IMR-90 (cell line): Measurements from ENCODE around the gene FCHO1. TPM values are rescaled to one million over a fixed set of nuclear protein-coding genes. Genes with fewer than 3 reads are reported as not detected.

Experiments used
- ATAC-seq: fragments of 200-7000 bp; cut with Tn5 transposase; 2 replicates; pipeline ENCODE4 v1.9.1; 2020; ENCODE audit warnings: low read depth, mild to moderate bottlenecking, moderate library complexity
- BruUV-seq: library from RNA; stranded (reverse); fragments of 400-500 nt; replicated peaks from 2 replicates; lab custom pipeline; 2021; lab: Mats Ljungman, UMichigan
- CTCF ChIA-PET: fragments of 300-600 bp; formaldehyde crosslinking; extraction: SDS; loops from one replicate; lab custom pipeline; 2021; ENCODE audit warnings: antibody characterized with exemption; lab: Yijun Ruan, JAX
- POLR2A ChIA-PET: fragments of 300-600 bp; sonication (Branson Sonifier 250); formaldehyde crosslinking; loops from one replicate; lab custom pipeline; 2022; ENCODE audit warnings: antibody characterized with exemption; ENCODE audit not compliant: unreplicated experiment; lab: Charles Lee
- DNase-seq: peaks from one replicate; pipeline ENCODE4 v3.0.0; 2013
- H2AFZ ChIP-seq: replicated peaks from 2 replicates; pipeline ENCODE3; 2013; ENCODE audit warnings: low read length, mild to moderate bottlenecking; ENCODE audit not compliant: poor library complexity
- H2AK5ac ChIP-seq: 2 replicates; pipeline ENCODE4 v1.6.1; 2013; ENCODE audit warnings: low read depth, low read length, inconsistent platforms
- H2AK9ac ChIP-seq: replicated peaks from 2 replicates; pipeline ENCODE3; 2013; ENCODE audit warnings: mild to moderate bottlenecking, low read depth, low read length, moderate library complexity; ENCODE audit not compliant: poor library complexity
- H2BK120ac ChIP-seq: 2 replicates; pipeline ENCODE4 v1.6.1; 2013; ENCODE audit warnings: low read depth, low read length, inconsistent platforms
- H2BK15ac ChIP-seq: 3 replicates; pipeline ENCODE4 v1.6.1; 2013; ENCODE audit warnings: low read depth, low read length, inconsistent platforms
- H2BK20ac ChIP-seq: 2 replicates; pipeline ENCODE4 v1.6.1; 2013; ENCODE audit warnings: low read depth, mild to moderate bottlenecking, inconsistent platforms, low read length, moderate library complexity
- H2BK5ac ChIP-seq: 2 replicates; pipeline ENCODE4 v1.6.1; 2013; ENCODE audit warnings: mild to moderate bottlenecking, low read depth, low read length, inconsistent platforms; ENCODE audit not compliant: poor library complexity, severe bottlenecking
- H3K14ac ChIP-seq: replicated peaks from 2 replicates; pipeline ENCODE4 v1.6.1; 2013; ENCODE audit warnings: low read depth, low read length, inconsistent platforms
- H3K18ac ChIP-seq: 2 replicates; pipeline ENCODE4 v1.6.1; 2013; ENCODE audit warnings: low read depth, low read length, control low read depth
- H3K23ac ChIP-seq: 2 replicates; pipeline ENCODE4 v1.6.1; 2013; ENCODE audit warnings: low read depth, low read length, inconsistent platforms
- H3K27ac ChIP-seq: 2 replicates; pipeline ENCODE4 v1.5.1; 2013; ENCODE audit warnings: mild to moderate bottlenecking, control low read depth, low read length; ENCODE audit not compliant: insufficient read depth
- H3K27me3 ChIP-seq: 2 replicates; pipeline ENCODE4 v1.6.1; 2013; ENCODE audit warnings: low read length; ENCODE audit not compliant: control insufficient read depth, insufficient read depth
- H3K36me3 ChIP-seq: 2 replicates; pipeline ENCODE4 v1.6.1; 2013; ENCODE audit warnings: low read length, mixed read lengths; ENCODE audit not compliant: control insufficient read depth, insufficient read depth
- H3K4ac ChIP-seq: 2 replicates; pipeline ENCODE4 v1.6.1; 2013; ENCODE audit warnings: low read depth, low read length, inconsistent platforms
- H3K4me1 ChIP-seq: 2 replicates; pipeline ENCODE4 v1.6.1; 2013; ENCODE audit warnings: low read length, mixed read lengths; ENCODE audit not compliant: control insufficient read depth, insufficient read depth
- H3K4me2 ChIP-seq: 2 replicates; pipeline ENCODE4 v1.6.1; 2013; ENCODE audit warnings: low read depth, mild to moderate bottlenecking, control low read depth, low read length, moderate library complexity
- H3K4me3 ChIP-seq: 2 replicates; pipeline ENCODE4 v1.5.1; 2013; ENCODE audit warnings: low read depth, mild to moderate bottlenecking, control low read depth, low read length, moderate library complexity; ENCODE audit not compliant: insufficient read depth
- H3K56ac ChIP-seq: 2 replicates; pipeline ENCODE4 v1.6.1; 2013; ENCODE audit warnings: low read length, inconsistent platforms; ENCODE audit not compliant: insufficient read depth; ENCODE audit errors: extremely low read depth
- H3K79me1 ChIP-seq, 2 experiments: 2 replicates each; pipeline ENCODE4 v1.6.1; 2013; ENCODE audit warnings: low read length in 2 of 2, inconsistent platforms in 1 of 2, low read depth in 1 of 2
- H3K9ac ChIP-seq: 2 replicates; pipeline ENCODE4 v1.6.1; 2013; ENCODE audit warnings: low read depth, low read length, control low read depth
- H3K9me1 ChIP-seq: 2 replicates; pipeline ENCODE4 v1.6.1; 2013; ENCODE audit warnings: low read length, inconsistent platforms; ENCODE audit not compliant: insufficient read depth
- H3K9me3 ChIP-seq: 2 replicates; pipeline ENCODE4 v1.6.1; 2013; ENCODE audit warnings: low read length; ENCODE audit not compliant: control insufficient read depth, insufficient read depth
- H4K20me1 ChIP-seq: 2 replicates; pipeline ENCODE4 v1.6.1; 2013; ENCODE audit warnings: low read length, inconsistent platforms; ENCODE audit not compliant: insufficient read depth
- H4K5ac ChIP-seq: 2 replicates; pipeline ENCODE4 v1.6.1; 2013; ENCODE audit warnings: mild to moderate bottlenecking, low read depth, low read length, control low read depth
- H4K8ac ChIP-seq, 2 experiments: 2 replicates each; pipeline ENCODE4 v1.6.1; 2013; ENCODE audit warnings: low read depth in 2 of 2, low read length in 2 of 2, control low read depth in 1 of 2, inconsistent platforms in 1 of 2
- H4K91ac ChIP-seq: 2 replicates; pipeline ENCODE4 v1.6.1; 2013; ENCODE audit warnings: low read depth, low read length, inconsistent platforms; ENCODE audit not compliant: insufficient read depth
- BHLHE40 ChIP-seq: fragments of 150-350 bp; IDR thresholded peaks from 2 replicates; pipeline ENCODE4 v1.6.1; 2016; ENCODE audit warnings: mild to moderate bottlenecking, low read depth, low read length
- CTCF ChIP-seq: conservative IDR thresholded peaks from 2 replicates; pipeline ENCODE4 v1.5.1; 2012; ENCODE audit warnings: mild to moderate bottlenecking, low read depth, low read length, improper control_type of control experiment
- ELK1 ChIP-seq: fragments of 150-350 bp; IDR thresholded peaks from 2 replicates; pipeline ENCODE4 v1.6.1; 2016; ENCODE audit warnings: low read depth, mild to moderate bottlenecking, low read length, moderate library complexity, borderline replicate concordance
- FOS ChIP-seq: fragments of 150-350 bp; IDR thresholded peaks from 2 replicates; pipeline ENCODE4 v1.6.1; 2016; ENCODE audit warnings: low read depth, low read length
- MAFK ChIP-seq: IDR thresholded peaks from 2 replicates; pipeline ENCODE4 v1.6.1; 2012; ENCODE audit warnings: low read depth, low read length, improper control_type of control experiment
- MAZ ChIP-seq: IDR thresholded peaks from 2 replicates; pipeline ENCODE4 v1.6.1; 2012; ENCODE audit warnings: low read depth, mild to moderate bottlenecking, low read length, improper control_type of control experiment, moderate library complexity, borderline replicate concordance
- MXI1 ChIP-seq: IDR thresholded peaks from 2 replicates; pipeline ENCODE4 v1.6.1; 2012; ENCODE audit warnings: low read depth, mild to moderate bottlenecking, low read length, moderate library complexity, borderline replicate concordance
- POLR2A ChIP-seq: IDR thresholded peaks from 2 replicates; pipeline ENCODE4 v1.6.1; 2012; ENCODE audit warnings: mild to moderate bottlenecking, low read depth, low read length
- RAD21 ChIP-seq: IDR thresholded peaks from 2 replicates; pipeline ENCODE4 v1.6.1; 2012; ENCODE audit warnings: low read length, improper control_type of control experiment
- RCOR1 ChIP-seq: IDR thresholded peaks from 2 replicates; pipeline ENCODE4 v1.6.1; 2012; ENCODE audit warnings: mild to moderate bottlenecking, low read length, improper control_type of control experiment; ENCODE audit not compliant: insufficient replicate concordance
- RFX5 ChIP-seq: IDR thresholded peaks from 2 replicates; pipeline ENCODE4 v1.8.0; 2012; ENCODE audit warnings: low read depth, mild to moderate bottlenecking, low read length, moderate library complexity
- WGBS, 2 experiments: methylation state at CpG; one replicate each; pipeline versions ENCODE4 v1.1.5 to v1.1.7; 2013; ENCODE audit warnings: missing lambda C conversion rate in 2 of 2; ENCODE audit not compliant: insufficient read length in 1 of 2; ENCODE audit errors: extremely low coverage in 2 of 2; 5-methylcytosine and 5-hydroxymethylcytosine counted together
- dilution Hi-C: fragments of 300-500 bp; cut with HindIII; formaldehyde crosslinking; loops from one replicate; pipeline ENCODE4 v1.14.3; 2018; ENCODE audit warnings: low sequenced_read_pairs; ENCODE audit not compliant: unreplicated experiment
- in situ Hi-C: fragments of 300-500 bp; cut with MboI; formaldehyde crosslinking; loops from 3 replicates; pipeline ENCODE4 v1.14.3; 2019; ENCODE audit warnings: low sequenced_read_pairs, inconsistent platforms, mixed read lengths
- intact Hi-C: fragments of 100-400 bp; cut with micrococcal nuclease; formaldehyde crosslinking; loops from 2 replicates; pipeline ENCODE4 v1.10.0; 2022
- polyA plus RNA-seq, 3 experiments: library from polyadenylated mRNA; depleted of rRNA; stranded (reverse); fragments of >200 nt; gene quantifications; 2 replicates each; pipeline ENCODE4 v1.2.3, GENCODE V29; 2012; ENCODE audit warnings: low replicate concordance in 1 of 3
- total RNA-seq: library from RNA; depleted of rRNA; stranded (reverse); fragments of >200 nt; gene quantifications from 2 replicates; pipeline ENCODE4 v1.2.3, GENCODE V29; 2012

Gene FCHO1
- total and polyA plus RNA-seq, 2 of the 4 experiments (the other 2 are of a cell fraction): 0.18 to 1.0 TPM

- no peak overlapping the region for H3K27ac ChIP-seq
- H3K23ac ChIP-seq: no peak overlapping the region
- H2BK20ac ChIP-seq: no peak overlapping the region
- H4K5ac ChIP-seq: no peak overlapping the region
- H3K36me3 ChIP-seq: peaks cover 50% of the 10 kb centered on the region
- POLR2A ChIA-PET: no interaction called here
- no peak overlapping the region for H2BK120ac ChIP-seq
- H2AK5ac ChIP-seq: no peak overlapping the region
- H4K91ac ChIP-seq: no peak overlapping the region
- no peak overlapping the region for H2BK15ac ChIP-seq
- no peak overlapping the region for H3K9ac ChIP-seq
- TF ChIP-seq MXI1 (no peak), FOS (no peak), RFX5 (no peak), ELK1 (no peak), MAFK (no peak), RCOR1 (no peak), RAD21 (no peak), CTCF (no peak), MAZ (no peak), POLR2A (no peak), BHLHE40 (no peak)
- no peaks in the 10 kb centered on the region for H3K27me3 ChIP-seq
- no peak overlapping the region for H3K18ac ChIP-seq
- no peak overlapping the region for H3K56ac ChIP-seq
- intact Hi-C loops: no loop called here
- dilution Hi-C loops: no loop called here
- no TSS peak for BruUV-seq
- no peak overlapping the region for H2AFZ ChIP-seq
- no peak overlapping the region for H4K8ac ChIP-seq
- peaks cover 2% of the 10 kb centered on the region; the same call in 1 of the 2 replicates for H3K9me3 ChIP-seq
- no peak for DNase-seq
- peaks cover 12 to 46% of the 10 kb centered on the region in 2 experiments for H3K79me1 ChIP-seq
- H4K20me1 ChIP-seq: peaks cover 44% of the 10 kb centered on the region
- no peak overlapping the region for H2BK5ac ChIP-seq
- no peak overlapping the region for H3K4me2 ChIP-seq
- peaks cover 2% of the 10 kb centered on the region; the same call in 1 of the 2 replicates for H3K4me1 ChIP-seq
- 98% methylated on average over 12 of the region's 22 CpGs; no CpG with 5 or more reads in 1 of the 2 experiments for WGBS, 2 experiments
- CTCF ChIA-PET: no interaction called here
- no peak overlapping the region for H3K4ac ChIP-seq
- no peak overlapping the region for H3K14ac ChIP-seq
- ATAC-seq: no peak
- H3K9me1 ChIP-seq: peaks cover 2% of the 10 kb centered on the region; the same call in 1 of the 2 replicates
- H3K4me3 ChIP-seq: no peak overlapping the region
- no peak overlapping the region for H2AK9ac ChIP-seq
- in situ Hi-C loops: no loop called here
Measured at GRCh38 chr19:17733127-17733526, 18.1 kb upstream of the FCHO1 start.
